PFSK-1 (cell line): Measurements from ENCODE around the gene PCK2.

ENCODE experiments used
- FOXP2 ChIP-seq: optimal IDR thresholded peaks from 2 replicates; pipeline ENCODE3; 2011; ENCODE audit warnings: borderline replicate concordance, control low read depth, inconsistent platforms; ENCODE audit not compliant: insufficient read depth; ENCODE audit errors: extremely low read length, extremely low read depth
- POLR2AphosphoS5 ChIP-seq: IDR thresholded peaks from 2 replicates; pipeline ENCODE4 v1.6.1; 2012; ENCODE audit warnings: low read depth, mild to moderate bottlenecking, control low read depth, low read length, moderate library complexity
- REST ChIP-seq, 2 experiments: IDR thresholded peaks; 2 replicates each; pipeline versions ENCODE4 v1.6.1 to v1.8.0; 2011 to 2012; ENCODE audit warnings: low read depth in 2 of 2, low read length in 2 of 2, control low read depth in 1 of 2, inconsistent platforms in 1 of 2, mild to moderate bottlenecking in 1 of 2, moderate library complexity in 1 of 2; ENCODE audit not compliant: insufficient read depth in 1 of 2
- SIN3A ChIP-seq: IDR thresholded peaks from 2 replicates; pipeline ENCODE4 v1.6.1; 2012; ENCODE audit warnings: mild to moderate bottlenecking, low read length, moderate library complexity, borderline replicate concordance; ENCODE audit not compliant: insufficient read depth
- TAF1 ChIP-seq: IDR thresholded peaks from 2 replicates; pipeline ENCODE4 v1.6.1; 2012; ENCODE audit warnings: low read length, control low read depth, borderline replicate concordance; ENCODE audit not compliant: insufficient read depth

GRCh38 chr14:24071836-24072430 is 22.2 kb upstream of the PCK2 start:
- no peak for TF ChIP-seq POLR2AphosphoS5
- TF ChIP-seq REST (IDR thresholded peaks at IDR 0.05; ENCODE audit: insufficient read depth in 1 of 2, low read depth in 2 of 2, low read length in 2 of 2), result no peak
- TF ChIP-seq TAF1, result no peak
- no peak for TF ChIP-seq SIN3A
- no peak for TF ChIP-seq FOXP2
